OCI-LY7 (cell line): ENCODE measurements around the gene GABARAPL2.

Experiments used
- EZH2phosphoT487 ChIP-seq: fragments of 200-600 bp; sonication (generic); IDR thresholded peaks from 2 replicates; pipeline ENCODE4 v1.6.1; 2018; ENCODE audit warnings: low read depth, borderline replicate concordance, mild to moderate bottlenecking, mixed run types, antibody characterized with exemption, low read length, moderate library complexity, mixed read lengths
- TF ChIP-seq, protein P1 (sequence below): fragments of 200-600 bp; sonication (generic); conservative IDR thresholded peaks from 2 replicates; pipeline ENCODE4 v1.5.1; 2014; ENCODE audit warnings: mild to moderate bottlenecking, antibody characterized with exemption, low read length, moderate library complexity, mixed read lengths

DNA sequence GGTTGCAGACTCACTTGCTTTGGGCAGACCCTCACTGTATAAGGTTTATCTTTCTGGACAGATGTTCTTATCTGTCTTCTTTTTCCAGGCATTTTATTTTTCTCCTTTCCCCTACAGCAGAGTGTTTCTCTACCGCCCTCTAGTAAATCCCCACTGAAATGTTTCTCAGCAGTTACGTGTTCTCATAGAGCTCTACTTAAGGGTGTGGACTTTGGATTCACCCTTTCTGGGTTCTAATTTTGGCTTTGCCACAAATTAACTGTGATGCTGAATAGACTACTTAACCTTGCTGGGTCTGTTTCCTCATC is 54.9 kb downstream of the GABARAPL2 start:
- TF ChIP-seq, protein P1, sequence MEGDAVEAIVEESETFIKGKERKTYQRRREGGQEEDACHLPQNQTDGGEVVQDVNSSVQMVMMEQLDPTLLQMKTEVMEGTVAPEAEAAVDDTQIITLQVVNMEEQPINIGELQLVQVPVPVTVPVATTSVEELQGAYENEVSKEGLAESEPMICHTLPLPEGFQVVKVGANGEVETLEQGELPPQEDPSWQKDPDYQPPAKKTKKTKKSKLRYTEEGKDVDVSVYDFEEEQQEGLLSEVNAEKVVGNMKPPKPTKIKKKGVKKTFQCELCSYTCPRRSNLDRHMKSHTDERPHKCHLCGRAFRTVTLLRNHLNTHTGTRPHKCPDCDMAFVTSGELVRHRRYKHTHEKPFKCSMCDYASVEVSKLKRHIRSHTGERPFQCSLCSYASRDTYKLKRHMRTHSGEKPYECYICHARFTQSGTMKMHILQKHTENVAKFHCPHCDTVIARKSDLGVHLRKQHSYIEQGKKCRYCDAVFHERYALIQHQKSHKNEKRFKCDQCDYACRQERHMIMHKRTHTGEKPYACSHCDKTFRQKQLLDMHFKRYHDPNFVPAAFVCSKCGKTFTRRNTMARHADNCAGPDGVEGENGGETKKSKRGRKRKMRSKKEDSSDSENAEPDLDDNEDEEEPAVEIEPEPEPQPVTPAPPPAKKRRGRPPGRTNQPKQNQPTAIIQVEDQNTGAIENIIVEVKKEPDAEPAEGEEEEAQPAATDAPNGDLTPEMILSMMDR: peak; percentile 89
- TF ChIP-seq EZH2phosphoT487: no peak
